ENCODE measurements around the gene TMC3.

- TF ChIP-seq, protein P1, sequence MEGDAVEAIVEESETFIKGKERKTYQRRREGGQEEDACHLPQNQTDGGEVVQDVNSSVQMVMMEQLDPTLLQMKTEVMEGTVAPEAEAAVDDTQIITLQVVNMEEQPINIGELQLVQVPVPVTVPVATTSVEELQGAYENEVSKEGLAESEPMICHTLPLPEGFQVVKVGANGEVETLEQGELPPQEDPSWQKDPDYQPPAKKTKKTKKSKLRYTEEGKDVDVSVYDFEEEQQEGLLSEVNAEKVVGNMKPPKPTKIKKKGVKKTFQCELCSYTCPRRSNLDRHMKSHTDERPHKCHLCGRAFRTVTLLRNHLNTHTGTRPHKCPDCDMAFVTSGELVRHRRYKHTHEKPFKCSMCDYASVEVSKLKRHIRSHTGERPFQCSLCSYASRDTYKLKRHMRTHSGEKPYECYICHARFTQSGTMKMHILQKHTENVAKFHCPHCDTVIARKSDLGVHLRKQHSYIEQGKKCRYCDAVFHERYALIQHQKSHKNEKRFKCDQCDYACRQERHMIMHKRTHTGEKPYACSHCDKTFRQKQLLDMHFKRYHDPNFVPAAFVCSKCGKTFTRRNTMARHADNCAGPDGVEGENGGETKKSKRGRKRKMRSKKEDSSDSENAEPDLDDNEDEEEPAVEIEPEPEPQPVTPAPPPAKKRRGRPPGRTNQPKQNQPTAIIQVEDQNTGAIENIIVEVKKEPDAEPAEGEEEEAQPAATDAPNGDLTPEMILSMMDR (conservative IDR thresholded peaks at IDR 0.05; ENCODE audit: low read length) = no peak
- no peak for TF ChIP-seq EZH2phosphoT487 (IDR thresholded peaks at IDR 0.05; ENCODE audit: borderline replicate concordance, low read depth, low read length)
These were observed 11.7 kb upstream of the TMC3 start for GRCh38 chr15:81385721-81386076.
